Heart right ventricle (tissue), 16 donors: ENCODE measurements around the gene MGAT3. TPM values are rescaled to one million over a fixed set of nuclear protein-coding genes. Genes with fewer than 3 reads are reported as not detected.

Experiments
- ATAC-seq, 8 donors: fragments of 200-7000 bp; cut with Tn5 transposase; one replicate each; pipeline ENCODE4 v1.9.1; 2020; ENCODE audit warnings: mild to moderate bottlenecking in 8 of 8, moderate library complexity in 8 of 8, moderate number of reproducible peaks in 1 of 8
- DNase-seq, 2 donors: peaks; one replicate each; pipeline ENCODE4 v3.0.0-alpha.2; 2020
- H3K27ac ChIP-seq, 10 donors: fragments of 200-600 bp; sonication (generic) in 2 of 10; one replicate each; pipeline versions ENCODE4 v1.5.0 to v1.8.0; 2020 to 2022; ENCODE audit warnings: mild to moderate bottlenecking in 3 of 10
- H3K27me3 ChIP-seq, 7 donors: fragments of 200-600 bp; one replicate each; pipeline ENCODE4 v1.8.0; 2021 to 2022; ENCODE audit warnings: mild to moderate bottlenecking in 2 of 7
- H3K36me3 ChIP-seq, 9 donors: fragments of 200-600 bp; sonication (generic) in 1 of 9; one replicate each; pipeline versions ENCODE4 v1.5.0 to v1.8.0; 2020 to 2022; ENCODE audit warnings: mild to moderate bottlenecking in 2 of 9
- H3K4me1 ChIP-seq, 9 donors: fragments of 200-600 bp; sonication (generic) in 1 of 9; one replicate each; pipeline versions ENCODE4 v1.5.0 to v1.8.0; 2020 to 2022; ENCODE audit warnings: mild to moderate bottlenecking in 4 of 9
- H3K4me3 ChIP-seq, 10 donors: fragments of 200-600 bp; sonication (generic) in 2 of 10; one replicate each; pipeline versions ENCODE4 v1.5.0 to v1.8.0; 2020 to 2022; ENCODE audit warnings: mild to moderate bottlenecking in 7 of 10, moderate library complexity in 2 of 10
- H3K9me3 ChIP-seq, 11 donors: fragments of 200-600 bp in 10 of 11; sonication (generic) in 2 of 11; one replicate each; pipeline versions ENCODE4 v1.5.0 to v1.8.0; 2013 to 2022; ENCODE audit warnings: mild to moderate bottlenecking in 2 of 11, control low read depth in 1 of 11, moderate library complexity in 1 of 11
- CTCF ChIP-seq, 9 donors: fragments of 200-600 bp; sonication (generic) in 2 of 9; IDR thresholded peaks; one replicate each; pipeline versions ENCODE4 v1.5.0 to v1.8.0; 2021 to 2022; ENCODE audit warnings: antibody characterized with exemption in 9 of 9, mild to moderate bottlenecking in 5 of 9, moderate library complexity in 1 of 9
- WGBS, 2 donors: extraction: QIAGEN DNeasy Blood & Tissue Kit; methylation state at CpG; one replicate each; pipeline ENCODE4 v1.1.7; 2013; ENCODE audit warnings: inconsistent platforms in 1 of 2; 5-methylcytosine and 5-hydroxymethylcytosine counted together
- intact Hi-C, 10 donors: fragments of 100-400 bp; cut with DNase I; formaldehyde crosslinking; loops; one replicate each; pipeline versions ENCODE4 v1.11.1 to v1.14.2; 2022
- polyA plus RNA-seq, 2 donors: library from polyadenylated mRNA; stranded (reverse); fragments of 200-250 nt; gene quantifications; one replicate each; pipeline ENCODE4 v1.2.3, GENCODE V29; 2013
- total RNA-seq, 10 donors: library from RNA; stranded (reverse); fragmentation: NEBNext Ultra II Directional in 3 of 10; extraction: Animal tissue kit (Norgen Biotek cat#: 25700) in 3 of 10; gene quantifications; one replicate each; pipeline versions ENCODE4 v1.2.1 to v1.2.4, GENCODE V29; 2021 to 2023
- donor health status: Arrhythmogenic right ventricular cardiomyopathy.
- donor health status: ischemic (EF 13 %, LVEDD 7.1; RV severe dilation, severe dysfunction).
- donor health status: healthy with polysubstance abuse.
- donor health status: DM: no; HTN: yes; CAD: no.
- donor health status: DM: no; HTN: no; CAD: no.
- donor health status: ischemic (EF 25% LVEDD 6.9; RV normal size, moderate dysfunction).
- donor health status: ischemic (EF 25% LVEDD 5.7; RV mildly dilated, moderate dysfunction).
- donor health status: healthy.
- donor health status: DM: yes; HTN: yes; CAD: no.
- donor health status: Ischemic cardiomyopathy.
- donor health status: ischemic (EF 35%, LVEDD 5.7; RV mildly dilated, moderate dysfunction).
- donor health status: nonischemic (EF 11% LVEDD 7.7; RV severe dilation, severe dysfunction).
- donor health status: DM: yes; HTN: yes; CAD: no.
- donor health status: PGD.
- donor health status: ischemic (EF 29% LVEDD 5.4; RV normal size, mild dysfunction).
- donor health status: nonischemic (EF 23%, LVEDD 6.1; RV moderate dilation, normal function).

The MGAT3 gene
- total and polyA plus RNA-seq, 12 donors: 1.8 to 14.0 (median 3.9) TPM

- H3K36me3 ChIP-seq: peaks cover 4 to 97% (median 61%) of the 10 kb centered on the region in 9 donors
- DNase-seq (no peak), ATAC-seq (no peak)
- intact Hi-C loops: no loop called here
- WGBS, 2 donors: 93 to 96% methylated on average over 6 of the region's 6 CpGs
- H3K27me3 ChIP-seq: no peaks in the 10 kb centered on the region
- H3K4me1 ChIP-seq: no peaks in the 10 kb centered on the region
- H3K4me3 ChIP-seq: no peak overlapping the region
- no peak overlapping the region for H3K27ac ChIP-seq
- H3K9me3 ChIP-seq: no peaks in the 10 kb centered on the region
- TF ChIP-seq CTCF (IDR thresholded peaks at IDR 0.05): no peak
Measured at GRCh38 chr22:39422721-39423120, 34.1 kb upstream of the MGAT3 start.

GRCh38 chr22:39423976-39424375 lies 32.8 kb upstream of the MGAT3 start:
- Histone ChIP-seq H3K36me3 (peaks cover 4 to 97% (median 64%) of the 10 kb centered on the region in 9 donors), H3K9me3 (no peaks in the 10 kb centered on the region), H3K4me3 (no peak overlapping the region), H3K27ac (no peak overlapping the region), H3K27me3 (no peaks in the 10 kb centered on the region), H3K4me1 (no peaks in the 10 kb centered on the region)
- 95 to 99% methylated on average over 3 of the region's 3 CpGs for WGBS, 2 donors
- no peak for TF ChIP-seq CTCF (IDR thresholded peaks at IDR 0.05)
- intact Hi-C loops: no loop called here
- no peak for DNase-seq
- ATAC-seq: no peak

- 95 to 96% methylated on average over 20 of the region's 20 CpGs for WGBS, 2 donors
- intact Hi-C loops: no loop called here
Measured at GRCh38 chr22:39426380-39427043, 30.3 kb upstream of the MGAT3 start.

More at GRCh38 chr22:39426380-39427043, 30.3 kb upstream of the MGAT3 start:
- ATAC-seq: no peak
- Histone ChIP-seq H3K4me1 (peaks cover 6 to 22% (median 14%) of the 10 kb centered on the region in 9 donors), H3K4me3 (no peak overlapping the region), H3K9me3 (no peaks in the 10 kb centered on the region), H3K27me3 (no peaks in the 10 kb centered on the region), H3K36me3 (peaks cover 4 to 97% (median 55%) of the 10 kb centered on the region in 9 donors), H3K27ac (no peak overlapping the region)
- TF ChIP-seq CTCF (IDR thresholded peaks at IDR 0.05): no peak
- no peak for DNase-seq
